HG03103 (cell line): ENCODE results near the gene ARPC1A.
A peak's percentile ranks its signal among the peaks of the same experiment; 100 is the strongest.
"Not testable (repeated sequence)": the region's sequence is repeated elsewhere in the genome, so short reads cannot be mapped to it uniquely, and the experiment has no call there.

ENCODE experiments used
- ATAC-seq: cut with Tn5 transposase; IDR thresholded peaks from one replicate; pipeline ENCODE4 v1.9.1; 2021; ENCODE audit warnings: low read depth; ENCODE audit not compliant: unreplicated experiment

Gene ARPC1A

DNA sequence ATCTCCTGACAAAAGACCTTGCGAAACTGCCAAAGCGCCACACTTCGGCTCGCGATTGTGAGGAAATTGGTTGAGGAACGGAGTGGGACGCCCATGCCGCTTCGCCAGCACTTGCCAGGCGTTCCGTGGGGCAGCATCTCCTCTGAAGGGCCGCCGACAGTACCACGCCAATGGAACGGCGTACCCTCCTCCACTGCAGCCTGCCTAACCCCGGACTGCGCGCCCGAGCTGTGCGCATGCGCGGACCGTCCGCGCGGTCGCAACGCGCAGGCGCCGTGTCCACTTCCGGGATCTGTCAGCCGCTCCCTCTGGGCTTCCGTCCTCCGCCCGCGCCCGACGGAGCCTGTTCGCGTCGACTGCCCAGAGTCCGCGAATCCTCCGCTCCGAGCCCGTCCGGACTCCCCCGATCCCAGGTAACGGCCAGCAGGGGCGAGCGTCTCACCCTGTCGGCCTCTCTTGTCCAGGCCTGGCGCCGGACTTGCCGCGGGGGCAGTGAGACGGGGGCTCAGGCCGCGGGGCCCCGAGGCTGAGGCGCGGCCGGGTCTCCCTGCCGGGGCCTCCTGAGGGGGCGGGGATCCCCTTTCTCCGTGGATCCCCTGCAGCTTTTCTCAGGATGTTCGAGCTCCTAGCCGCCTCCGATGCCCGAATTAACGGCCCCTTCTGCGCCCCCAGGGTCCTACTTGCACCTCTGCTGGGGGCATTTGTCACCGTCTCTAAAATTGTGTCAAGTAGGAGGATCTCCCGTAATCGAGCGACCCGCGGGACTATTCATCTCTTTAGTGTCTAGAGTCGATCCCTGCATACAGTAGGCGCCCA is at the start of gene ARPC1A:
Gene ARPC1A, plus strand, starts transcription at position 307 of the 816 bp plus-strand sequence. CDS start 7,456 bp downstream, outside the sequence.
- peak; percentile 88 for ATAC-seq

GRCh38 chr7:99278180-99278579 is 47.5 kb upstream of the ARPC1A start:
- ATAC-seq = no peak

GRCh38 chr7:99284165-99284564 is 41.5 kb upstream of the ARPC1A start:
- ATAC-seq = not testable (repeated sequence)

DNA sequence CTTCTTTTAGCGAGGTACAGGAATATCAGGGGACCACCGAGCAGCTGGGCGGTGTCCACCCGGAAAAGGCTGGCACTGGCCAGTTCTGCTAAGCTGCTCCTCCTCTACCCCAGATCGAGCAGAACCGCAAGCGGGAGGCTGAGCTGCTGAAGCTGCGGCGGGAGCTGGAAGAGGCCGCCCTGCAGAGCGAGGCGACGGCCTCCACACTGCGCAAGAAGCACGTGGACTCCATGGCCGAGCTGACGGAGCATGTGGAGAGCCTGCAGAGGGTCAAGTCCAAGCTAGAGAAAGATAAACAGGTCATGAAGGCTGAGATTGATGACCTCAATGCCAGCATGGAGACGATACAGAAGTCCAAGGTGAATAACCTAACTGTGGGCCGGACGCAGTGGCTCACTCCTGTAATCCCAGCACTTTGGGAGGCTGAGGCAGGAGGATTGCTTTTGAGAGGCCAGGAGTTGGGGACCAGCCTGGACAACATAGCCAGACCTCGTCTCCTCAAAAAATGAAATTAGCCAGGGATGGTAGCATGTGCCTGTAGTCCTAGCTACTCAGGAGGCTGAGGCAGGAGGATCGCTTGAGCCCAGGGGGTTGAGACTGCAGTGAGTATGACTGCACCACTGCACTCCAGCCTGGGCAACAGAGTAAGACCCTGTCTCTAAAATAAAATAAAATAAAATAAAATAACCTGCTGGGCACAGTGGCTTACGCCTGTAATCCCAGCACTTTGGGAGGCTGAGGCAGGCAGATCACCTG is 37.7 kb upstream of the ARPC1A start:
- no peak for ATAC-seq

DNA sequence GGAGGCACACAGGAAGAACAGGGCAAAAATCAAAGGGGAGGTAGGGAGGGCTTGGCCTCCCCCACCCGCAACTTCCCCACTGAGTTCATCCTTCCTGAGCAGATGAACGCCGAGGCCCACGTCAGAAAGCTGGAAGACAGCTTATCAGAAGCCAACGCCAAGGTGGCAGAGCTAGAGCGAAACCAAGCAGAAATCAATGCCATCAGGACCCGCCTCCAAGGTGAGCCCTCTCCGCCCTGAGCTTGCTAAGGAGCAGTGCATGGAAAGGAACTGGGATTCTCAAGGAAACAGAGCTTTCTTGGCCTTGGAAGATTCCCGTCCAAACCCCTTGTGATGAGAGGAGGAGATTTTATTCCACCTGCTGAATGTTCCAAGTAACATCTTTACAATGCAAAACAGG is 36.5 kb upstream of the ARPC1A start:
- no peak for ATAC-seq

GRCh38 chr7:99290148-99290547 is 35.5 kb upstream of the ARPC1A start:
- not testable (repeated sequence) for ATAC-seq

DNA sequence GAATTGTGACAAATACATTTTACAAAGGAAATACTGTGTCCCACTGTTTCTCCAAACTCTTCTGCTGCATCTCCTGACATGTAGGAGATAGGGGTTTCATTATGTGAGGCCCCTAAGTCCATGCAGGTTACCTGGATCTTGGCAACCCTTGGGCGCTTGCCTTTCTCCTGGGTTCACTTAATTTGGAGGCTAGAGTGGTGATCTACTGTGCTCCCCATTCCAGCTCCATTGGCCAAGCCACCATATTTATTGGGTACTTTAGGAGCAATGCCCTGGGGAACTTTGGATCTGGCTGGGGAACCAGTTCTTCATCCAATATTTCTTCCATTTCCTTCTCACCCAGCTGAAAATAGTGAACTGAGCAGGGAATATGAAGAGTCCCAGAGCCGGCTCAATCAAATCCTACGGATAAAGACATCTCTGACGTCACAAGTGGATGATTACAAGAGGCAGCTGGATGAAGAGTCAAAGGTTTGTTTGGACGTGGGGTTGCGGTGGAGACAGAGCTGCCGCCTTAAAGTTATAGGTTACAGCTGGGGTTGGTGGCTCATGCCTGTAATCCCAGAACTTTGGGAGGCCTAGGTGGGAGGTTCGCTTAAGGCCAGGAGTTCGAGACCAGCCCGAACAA is 34.6 kb upstream of the ARPC1A start:
- no peak for ATAC-seq

GRCh38 chr7:99292127-99292526 is 33.6 kb upstream of the ARPC1A start:
- no peak for ATAC-seq

DNA sequence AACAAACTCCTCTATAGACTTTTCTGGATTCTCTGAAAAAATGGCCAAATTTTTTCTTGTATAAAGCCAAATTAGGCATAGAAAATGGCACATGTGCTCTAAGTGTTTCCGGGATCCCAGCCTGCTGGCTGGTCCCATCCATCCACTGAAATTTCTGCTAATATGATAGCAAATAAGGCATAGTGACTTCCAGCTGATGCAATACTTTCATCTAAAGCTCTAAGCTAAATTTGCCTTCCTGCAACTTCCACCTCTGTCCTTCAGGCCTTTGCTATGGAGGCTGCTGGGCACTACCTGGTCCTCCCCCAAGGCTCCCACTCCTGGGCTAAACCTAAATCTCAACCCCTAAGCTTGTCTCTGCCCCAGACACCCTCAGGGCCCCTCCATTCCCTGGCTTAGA is 32.5 kb upstream of the ARPC1A start:
- ATAC-seq = no peak

- ATAC-seq = no peak
These were observed 32.0 kb upstream of the ARPC1A start for GRCh38 chr7:99293650-99294049.

- ATAC-seq = no peak
These were observed 29.2 kb upstream of the ARPC1A start for GRCh38 chr7:99296471-99296870.

DNA sequence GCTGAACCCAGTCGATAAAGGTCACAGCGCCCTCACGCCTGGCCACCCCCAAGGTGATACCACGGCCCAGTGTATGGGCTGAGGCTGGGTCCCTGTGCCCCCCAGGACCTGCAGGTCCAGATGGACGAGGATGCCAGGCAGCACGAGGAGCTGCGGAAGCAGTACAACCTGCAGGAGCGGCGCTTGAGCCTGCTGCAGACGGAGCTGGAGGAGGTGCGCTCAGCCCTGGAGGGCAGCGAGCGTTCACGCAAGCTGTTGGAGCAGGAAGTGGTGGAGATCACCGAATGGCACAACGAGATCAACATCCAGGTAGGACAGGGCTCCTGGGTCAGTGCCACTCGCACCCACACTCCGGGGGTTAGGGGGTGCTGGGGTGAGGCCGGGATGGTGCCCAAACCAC is 24.2 kb upstream of the ARPC1A start:
- ATAC-seq = no peak

DNA sequence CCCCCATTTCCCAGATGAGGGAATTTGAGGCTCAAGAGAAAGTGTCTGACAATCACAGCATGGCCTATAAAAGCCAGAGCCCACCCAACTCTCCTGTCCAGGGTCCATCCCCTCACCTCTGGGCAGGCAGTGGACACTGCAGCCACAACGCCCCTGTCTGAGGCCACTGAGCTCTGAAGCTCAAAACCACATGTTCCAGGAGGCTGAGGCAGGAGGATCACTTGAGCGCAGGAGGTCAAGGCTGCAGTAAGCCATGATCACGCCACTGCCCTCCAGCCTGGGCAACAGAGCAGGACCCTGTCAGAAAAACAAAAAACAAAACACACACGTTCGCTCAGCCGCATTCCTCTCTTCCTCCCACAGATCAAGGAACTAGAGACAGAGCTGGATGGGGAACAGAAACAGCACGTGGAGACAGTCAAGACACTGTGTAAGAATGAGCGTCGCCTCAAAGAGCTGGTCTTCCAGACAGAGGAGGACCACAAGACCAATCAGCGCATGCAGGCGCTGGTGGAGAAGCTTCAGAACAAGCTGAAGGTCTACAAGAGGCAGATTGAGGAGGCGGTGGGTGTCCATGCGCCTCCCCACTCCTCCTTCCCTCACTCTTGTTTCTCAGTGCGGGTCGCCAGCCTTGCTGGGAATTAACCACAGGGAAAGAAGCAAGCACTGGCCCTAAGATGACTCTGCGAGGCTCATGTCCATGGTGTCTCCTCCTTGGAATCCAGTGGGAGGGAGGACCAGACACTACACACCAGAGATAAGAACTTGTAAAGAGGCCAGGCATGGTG is 20.0 kb upstream of the ARPC1A start:
- ATAC-seq = no peak

GRCh38 chr7:99308461-99309074 is 17.1 kb upstream of the ARPC1A start:
- ATAC-seq = no peak

DNA sequence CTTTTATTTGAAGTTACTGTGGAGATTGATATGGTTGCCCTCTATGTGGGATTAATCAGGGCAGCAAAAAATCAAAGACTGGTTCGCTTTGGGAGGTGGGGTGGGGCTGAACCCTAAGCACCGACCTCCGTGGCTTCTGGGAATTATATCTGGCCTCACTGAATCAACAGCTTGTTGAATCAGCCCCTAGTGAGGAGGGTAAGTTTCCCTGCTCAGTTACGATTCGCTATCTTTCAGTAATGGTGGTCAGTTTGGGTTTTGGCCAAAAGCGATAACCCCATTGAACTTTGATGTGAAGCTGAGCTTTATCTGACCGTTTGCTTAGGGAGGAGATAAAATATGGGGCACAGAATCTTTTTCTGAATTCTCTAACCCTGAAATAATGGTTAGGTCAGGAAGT is 16.6 kb upstream of the ARPC1A start:
- ATAC-seq = no peak

- no peak for ATAC-seq
These were observed 15.7 kb upstream of the ARPC1A start for GRCh38 chr7:99310004-99310403.

GRCh38 chr7:99311702-99312101 is 14.0 kb upstream of the ARPC1A start:
- ATAC-seq = no peak

GRCh38 chr7:99312316-99313203 is 13.1 kb upstream of the ARPC1A start:
- no peak for ATAC-seq

DNA sequence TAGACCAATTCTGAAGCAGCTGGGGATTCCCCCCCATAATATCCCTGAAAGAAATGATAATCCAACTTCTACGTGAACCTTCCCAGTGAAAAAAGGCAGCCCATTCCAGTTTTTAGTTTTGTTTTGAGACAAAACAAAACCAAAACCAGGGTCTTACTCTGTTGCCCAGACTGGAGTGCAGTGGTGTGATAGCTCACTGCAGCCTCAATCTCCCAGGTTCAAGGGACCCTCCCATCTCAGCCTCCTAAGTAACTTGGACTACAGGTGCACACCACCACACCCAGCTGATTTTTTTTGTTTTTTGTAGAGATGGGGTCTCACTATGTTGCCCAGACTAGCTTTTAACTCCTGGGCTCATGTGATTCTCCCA is 12.5 kb upstream of the ARPC1A start:
- ATAC-seq = no peak
